DLD1 (cell line): ENCODE measurements around the gene CACYBP.

ENCODE experiments used
- in situ Hi-C: cut with HindIII; loops from 2 replicates; pipeline ENCODE4 v1.10.0; 2017; ENCODE audit warnings: low sequenced_read_pairs

The CACYBP gene

DNA sequence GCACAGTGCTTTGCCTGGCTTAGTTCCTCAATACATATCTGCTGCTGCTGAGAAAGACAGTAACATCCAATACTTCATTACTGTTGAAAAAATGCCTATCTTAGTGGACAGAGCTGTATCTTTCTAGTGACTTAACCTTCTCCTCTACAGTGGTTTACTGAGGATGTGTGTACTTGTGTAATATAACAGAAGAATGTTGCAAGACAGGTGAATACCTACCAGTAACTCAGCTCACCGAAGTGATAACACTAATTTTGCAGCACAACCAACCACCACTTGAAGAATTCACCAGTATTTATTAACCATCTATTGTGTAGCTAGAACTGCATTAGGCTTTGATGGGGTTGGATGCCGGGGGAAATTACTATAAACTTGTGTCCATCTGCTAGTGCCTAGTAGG, 51.2 kb downstream of the CACYBP start:
- in situ Hi-C loops, result no loop called here

DNA sequence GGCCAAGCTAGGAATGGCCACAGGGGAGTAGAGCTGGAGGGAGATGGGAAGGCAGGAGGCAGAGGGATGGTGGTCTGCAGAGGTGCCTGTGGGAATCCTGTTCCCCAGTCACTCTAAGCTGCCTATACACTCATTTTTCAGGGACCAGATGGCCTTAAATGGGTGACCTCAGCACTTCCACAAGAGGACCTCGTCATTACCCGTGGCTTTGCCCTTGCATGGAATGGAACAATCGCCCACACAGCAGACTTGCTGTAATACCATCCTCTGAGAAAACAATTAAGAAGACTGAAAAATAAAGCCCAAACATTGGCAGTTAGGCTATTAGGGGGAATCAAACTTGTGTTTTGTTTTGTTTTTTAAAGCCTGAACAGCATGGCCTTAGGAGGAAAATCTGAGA, 55.0 kb downstream of the CACYBP start:
- in situ Hi-C loops, result no loop called here
